Activated CD4-positive, alpha-beta T cell treated with anti-CD3 and anti-CD28 coated beads, Interleukin-2, amount 10 ng/mL, durations not matched to agents 24 days and 14 days (primary cell): ENCODE data around the gene MKRN1. TPM values are rescaled to one million over a fixed set of nuclear protein-coding genes. Genes with fewer than 3 reads are reported as not detected.
"Not testable (repeated sequence)": the region's sequence is repeated elsewhere in the genome, so short reads cannot be mapped to it uniquely, and the experiment has no call there.

Experiments
- DNase-seq: peaks from one replicate; pipeline ENCODE4 v3.0.0; 2022
- H3K27ac Mint-ChIP-seq: one replicate; pipeline ENCODE4 v1.8.0; 2022; ENCODE audit warnings: mild to moderate bottlenecking, mixed read lengths
- H3K27me3 Mint-ChIP-seq: one replicate; pipeline ENCODE4 v1.8.0; 2022; ENCODE audit warnings: mixed read lengths
- H3K36me3 Mint-ChIP-seq: one replicate; pipeline ENCODE4 v1.8.0; 2022; ENCODE audit warnings: low read depth, mild to moderate bottlenecking, mixed read lengths
- H3K4me1 Mint-ChIP-seq: one replicate; pipeline ENCODE4 v1.8.0; 2021; ENCODE audit warnings: mixed read lengths
- H3K4me3 Mint-ChIP-seq: one replicate; pipeline ENCODE4 v1.8.0; 2022; ENCODE audit warnings: mild to moderate bottlenecking, moderate library complexity, mixed read lengths
- H3K9me3 Mint-ChIP-seq: one replicate; pipeline ENCODE4 v1.8.0; 2021; ENCODE audit warnings: mixed read lengths
- intact Hi-C: fragments of 100-400 bp; cut with micrococcal nuclease; formaldehyde crosslinking; loops from one replicate; pipeline ENCODE4 v1.15.1; 2023
- total RNA-seq: library from RNA; stranded (reverse); gene quantifications from 2 replicates; pipeline ENCODE4 v1.2.3, GENCODE V29; 2022

The MKRN1 gene
- total RNA-seq, 1 donor from 2014 or later, result 59.7 TPM

- no peaks in the 10 kb centered on the region for H3K9me3 Mint-ChIP-seq
- H3K36me3 Mint-ChIP-seq, result no peaks in the 10 kb centered on the region
These were observed 38.7 kb downstream of the MKRN1 start for GRCh38 chr7:140440593-140440992.

GRCh38 chr7:140439359-140439758 lies 39.9 kb downstream of the MKRN1 start:
- no peak overlapping the region for H3K4me3 Mint-ChIP-seq
- intact Hi-C loops, result loop anchor here (1.0 kb wide), 1 partner anchor 37 kb away; no protein-coding TSS in a partner anchor
- no peak for DNase-seq
- H3K27me3 Mint-ChIP-seq, result no peaks in the 10 kb centered on the region
- H3K36me3 Mint-ChIP-seq, result no peaks in the 10 kb centered on the region
- peaks cover 14% of the 10 kb centered on the region for H3K4me1 Mint-ChIP-seq
- no peaks in the 10 kb centered on the region for H3K9me3 Mint-ChIP-seq
- peak overlapping the region; percentile 84 for H3K27ac Mint-ChIP-seq

More at GRCh38 chr7:140440593-140440992, 38.7 kb downstream of the MKRN1 start:
- H3K4me3 Mint-ChIP-seq, result no peak overlapping the region
- intact Hi-C loops, result no loop called here
- no peaks in the 10 kb centered on the region for H3K27me3 Mint-ChIP-seq
- no peak for DNase-seq
- H3K27ac Mint-ChIP-seq, result no peak overlapping the region
- peaks cover 14% of the 10 kb centered on the region for H3K4me1 Mint-ChIP-seq

GRCh38 chr7:140435252-140435895 lies 43.9 kb downstream of the MKRN1 start:
- Mint-ChIP-seq H3K36me3 (no peaks in the 10 kb centered on the region), H3K27ac (no peak overlapping the region), H3K4me1 (peaks cover 8% of the 10 kb centered on the region), H3K4me3 (no peak overlapping the region), H3K27me3 (no peaks in the 10 kb centered on the region), H3K9me3 (no peaks in the 10 kb centered on the region)
- DNase-seq, result no peak
- intact Hi-C loops, result no loop called here

- no peak overlapping the region for H3K27ac Mint-ChIP-seq
- no peak for DNase-seq
- no peak overlapping the region for H3K4me3 Mint-ChIP-seq
- H3K4me1 Mint-ChIP-seq, result no peaks in the 10 kb centered on the region
- no peaks in the 10 kb centered on the region for H3K36me3 Mint-ChIP-seq
- H3K9me3 Mint-ChIP-seq, result no peaks in the 10 kb centered on the region
- no peaks in the 10 kb centered on the region for H3K27me3 Mint-ChIP-seq
- intact Hi-C loops, result no loop called here
These were observed 45.9 kb downstream of the MKRN1 start for GRCh38 chr7:140433396-140433795.

- no peak overlapping the region for H3K27ac Mint-ChIP-seq
- H3K27me3 Mint-ChIP-seq, result no peaks in the 10 kb centered on the region
- no peak for DNase-seq
- peaks cover 3% of the 10 kb centered on the region for H3K4me1 Mint-ChIP-seq
- H3K9me3 Mint-ChIP-seq, result no peaks in the 10 kb centered on the region
- H3K4me3 Mint-ChIP-seq, result no peak overlapping the region
- intact Hi-C loops, result no loop called here
- peaks cover 9% of the 10 kb centered on the region for H3K36me3 Mint-ChIP-seq
These were observed 53.2 kb downstream of the MKRN1 start for GRCh38 chr7:140426130-140426529.

GRCh38 chr7:140425718-140426117 lies 53.6 kb downstream of the MKRN1 start:
- peaks cover 3% of the 10 kb centered on the region for H3K4me1 Mint-ChIP-seq
- H3K27ac Mint-ChIP-seq, result no peak overlapping the region
- no peaks in the 10 kb centered on the region for H3K27me3 Mint-ChIP-seq
- no peak for DNase-seq
- no peak overlapping the region for H3K4me3 Mint-ChIP-seq
- H3K9me3 Mint-ChIP-seq, result no peaks in the 10 kb centered on the region
- intact Hi-C loops, result no loop called here
- H3K36me3 Mint-ChIP-seq, result peaks cover 9% of the 10 kb centered on the region

- Mint-ChIP-seq H3K9me3 (no peaks in the 10 kb centered on the region), H3K27me3 (no peaks in the 10 kb centered on the region), H3K36me3 (peaks cover 14% of the 10 kb centered on the region), H3K27ac (no peak overlapping the region), H3K4me1 (peaks cover 10% of the 10 kb centered on the region), H3K4me3 (no peak overlapping the region)
- no peak for DNase-seq
- intact Hi-C loops, result no loop called here
These were observed 55.8 kb downstream of the MKRN1 start for GRCh38 chr7:140423501-140423900.

GRCh38 chr7:140421521-140421920 lies 57.8 kb downstream of the MKRN1 start:
- Mint-ChIP-seq H3K36me3 (peaks cover 17% of the 10 kb centered on the region), H3K4me3 (no peak overlapping the region), H3K27ac (no peak overlapping the region), H3K4me1 (peaks cover 18% of the 10 kb centered on the region), H3K9me3 (no peaks in the 10 kb centered on the region), H3K27me3 (no peaks in the 10 kb centered on the region)
- DNase-seq, result no peak
- intact Hi-C loops, result no loop called here

- intact Hi-C loops, result no loop called here
- Mint-ChIP-seq H3K27me3 (no peaks in the 10 kb centered on the region), H3K4me1 (peaks cover 24% of the 10 kb centered on the region), H3K9me3 (no peaks in the 10 kb centered on the region), H3K36me3 (peaks cover 27% of the 10 kb centered on the region), H3K27ac (peak overlapping the region; percentile 63), H3K4me3 (no peak overlapping the region)
- DNase-seq, result no peak
These were observed 60.7 kb downstream of the MKRN1 start for GRCh38 chr7:140418653-140419052.

- Mint-ChIP-seq H3K36me3 (peaks cover 30% of the 10 kb centered on the region), H3K4me1 (peaks cover 21% of the 10 kb centered on the region)
- H3K9me3 Mint-ChIP-seq, H3K27me3 Mint-ChIP-seq, H3K27ac Mint-ChIP-seq, H3K4me3 Mint-ChIP-seq, intact Hi-C loops, DNase-seq: not testable (repeated sequence)
These were observed 61.2 kb downstream of the MKRN1 start for GRCh38 chr7:140418156-140418472.

GRCh38 chr7:140417456-140418155 lies 61.7 kb downstream of the MKRN1 start:
- Mint-ChIP-seq H3K4me1 (peaks cover 21% of the 10 kb centered on the region), H3K9me3 (no peaks in the 10 kb centered on the region), H3K27me3 (no peaks in the 10 kb centered on the region), H3K36me3 (peaks cover 32% of the 10 kb centered on the region), H3K27ac (peak overlapping the region; percentile 6), H3K4me3 (no peak overlapping the region)
- intact Hi-C loops, result no loop called here
- DNase-seq, result peak; percentile 67

- Mint-ChIP-seq H3K4me3 (no peak overlapping the region), H3K36me3 (peaks cover 36% of the 10 kb centered on the region), H3K9me3 (no peaks in the 10 kb centered on the region), H3K4me1 (peaks cover 21% of the 10 kb centered on the region), H3K27me3 (no peaks in the 10 kb centered on the region), H3K27ac (peak overlapping the region; percentile 41)
- intact Hi-C loops, result no loop called here
- no peak for DNase-seq
These were observed 62.7 kb downstream of the MKRN1 start for GRCh38 chr7:140416560-140416959.

GRCh38 chr7:140415816-140416215 lies 63.5 kb downstream of the MKRN1 start:
- H3K27ac Mint-ChIP-seq, H3K9me3 Mint-ChIP-seq, H3K4me3 Mint-ChIP-seq, DNase-seq, H3K27me3 Mint-ChIP-seq, intact Hi-C loops: not testable (repeated sequence)
- Mint-ChIP-seq H3K36me3 (peaks cover 41% of the 10 kb centered on the region), H3K4me1 (peaks cover 21% of the 10 kb centered on the region)

GRCh38 chr7:140415361-140415760 lies 63.9 kb downstream of the MKRN1 start:
- Mint-ChIP-seq H3K4me1 (peaks cover 21% of the 10 kb centered on the region), H3K36me3 (peaks cover 42% of the 10 kb centered on the region), H3K9me3 (no peaks in the 10 kb centered on the region), H3K27me3 (no peaks in the 10 kb centered on the region), H3K27ac (no peak overlapping the region), H3K4me3 (no peak overlapping the region)
- no peak for DNase-seq
- intact Hi-C loops, result no loop called here
